CD4-positive, alpha-beta T cell treated with Interleukin-1 beta for 1 hour (primary cell): ENCODE measurements around the gene POTEI.
"Not testable (repeated sequence)": the region's sequence is repeated elsewhere in the genome, so short reads cannot be mapped to it uniquely, and the experiment has no call there.

Experiments
- DNase-seq, 2 donors: peaks; one replicate each; pipeline ENCODE4 v3.0.0-alpha.2; 2020 to 2022

The POTEI gene

GRCh38 chr2:130509228-130509627 is at the start of gene POTEI:
TSS of gene POTEI (minus strand) at chr2:130509328. CDS start at chr2:130509235, 93 bp downstream.
- DNase-seq: not testable (repeated sequence)

DNA sequence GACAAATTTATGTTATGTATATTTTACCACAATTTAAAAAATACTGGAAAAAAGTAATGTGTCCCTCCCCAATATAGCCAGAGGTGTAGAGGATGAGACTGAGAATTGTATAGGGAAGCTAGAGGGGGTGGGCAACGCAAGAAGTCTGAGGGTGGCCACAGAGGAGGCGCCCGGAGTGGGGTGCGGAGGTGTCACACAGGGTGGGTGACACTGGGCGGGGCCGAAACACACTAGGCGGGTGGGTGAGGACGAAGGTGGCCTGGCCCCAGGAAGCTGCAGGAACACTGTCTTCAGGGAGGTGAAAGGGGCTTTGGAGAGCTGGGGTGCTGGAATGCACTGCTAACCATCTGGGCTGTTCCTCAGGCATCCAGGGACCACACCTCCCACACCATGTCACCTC is 47.3 kb upstream of the POTEI start:
- not testable (repeated sequence) for DNase-seq

- DNase-seq: not testable (repeated sequence)
Observed at GRCh38 chr2:130554178-130554577, 45.0 kb upstream of the POTEI start.

DNA sequence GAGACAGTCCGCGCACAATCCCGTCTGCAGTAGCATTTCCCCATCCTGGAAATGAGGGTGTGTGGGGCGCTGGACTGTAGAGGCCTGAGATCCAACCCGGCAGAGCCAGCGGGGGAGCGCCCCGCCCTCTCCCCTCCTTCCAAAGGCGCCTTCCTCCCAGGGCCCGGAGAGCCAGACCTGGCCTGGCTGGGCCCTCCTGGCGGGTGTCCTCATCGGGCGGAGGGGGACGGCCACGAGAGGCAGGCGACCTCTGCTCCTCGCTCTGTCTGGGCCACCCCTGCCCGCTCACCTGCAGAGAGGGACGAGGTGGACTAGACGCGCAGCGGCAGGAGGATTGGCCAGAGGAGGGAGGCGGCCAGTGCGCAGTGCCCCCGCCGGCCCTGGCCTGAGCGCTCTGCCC is 40.3 kb upstream of the POTEI start:
- not testable (repeated sequence) for DNase-seq

GRCh38 chr2:130548418-130548817 is 39.3 kb upstream of the POTEI start:
- DNase-seq: not testable (repeated sequence)

GRCh38 chr2:130544978-130545377 is 35.9 kb upstream of the POTEI start:
- not testable (repeated sequence) for DNase-seq

DNA sequence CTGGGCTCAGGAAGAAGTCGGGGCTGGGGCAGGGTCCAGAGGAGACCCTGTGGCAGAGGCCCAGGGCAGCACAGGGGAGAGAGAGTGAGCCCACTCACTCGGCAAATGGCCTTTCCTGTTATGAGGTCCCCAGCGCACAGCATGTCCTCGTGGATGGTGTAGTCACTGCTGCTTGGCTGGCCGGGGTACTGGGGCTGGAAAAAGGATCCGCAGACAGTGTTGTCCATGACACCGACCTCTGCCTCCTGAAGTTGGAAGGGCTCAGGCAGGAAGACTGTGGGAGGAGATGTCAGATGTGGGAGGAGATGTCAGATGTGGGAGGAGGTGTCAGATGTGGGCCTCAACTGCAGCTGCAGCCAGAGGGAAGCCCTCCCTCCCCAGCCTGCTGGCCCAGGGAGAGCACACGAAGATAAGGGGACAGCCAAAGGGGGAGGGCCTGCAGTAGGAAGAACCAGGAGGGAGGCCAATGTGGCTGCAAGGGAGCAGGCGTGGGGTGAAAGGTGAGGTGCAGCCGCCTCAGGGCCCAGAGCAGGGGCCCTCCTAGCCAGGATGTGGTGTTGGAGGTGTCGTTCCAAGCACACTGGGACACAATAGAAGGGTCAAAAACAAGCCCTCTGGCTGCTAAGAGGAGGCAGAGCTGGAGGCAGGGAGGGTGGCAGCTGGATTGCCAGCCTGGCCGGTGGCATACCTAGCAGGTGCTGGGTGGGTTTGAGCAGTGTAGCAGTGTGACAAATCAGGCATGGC is 34.8 kb upstream of the POTEI start:
- DNase-seq: not testable (repeated sequence)

DNA sequence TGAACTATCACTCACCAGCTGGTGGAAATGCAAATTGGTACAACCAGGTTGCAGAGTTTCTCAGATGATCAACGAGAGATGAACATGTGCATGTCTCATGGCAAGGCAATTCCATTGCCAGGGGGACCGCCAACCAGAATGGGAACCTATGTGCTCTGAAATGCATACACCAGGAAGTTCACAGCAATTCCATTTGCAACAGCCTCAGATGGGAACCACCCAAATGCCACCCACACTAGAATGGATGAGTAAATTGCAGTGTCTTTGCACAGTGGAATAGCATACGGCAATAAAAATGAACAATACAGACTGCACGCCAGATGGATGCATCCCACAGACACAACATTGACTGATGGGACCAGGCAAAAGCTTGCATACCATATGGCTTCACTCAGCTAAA is 33.7 kb upstream of the POTEI start:
- not testable (repeated sequence) for DNase-seq

DNA sequence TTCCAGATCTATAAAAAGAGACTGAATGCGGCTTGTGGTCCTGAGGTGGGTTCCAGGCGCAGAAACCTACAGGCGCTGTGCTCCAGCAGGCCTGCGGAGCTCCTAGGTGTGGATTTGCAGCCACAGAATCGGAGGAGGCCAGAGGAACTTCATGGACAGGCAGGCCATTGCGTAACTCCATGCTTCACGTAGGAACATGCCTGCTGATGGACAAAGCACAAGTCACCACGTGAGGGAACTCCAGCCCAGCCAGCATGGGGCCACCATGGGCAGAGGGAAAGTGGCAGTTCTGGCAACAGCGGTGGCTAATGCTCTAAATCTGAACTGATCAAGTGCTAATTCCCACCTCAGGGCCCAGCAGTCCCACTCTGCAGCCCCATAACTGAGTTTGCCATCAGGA is 29.1 kb upstream of the POTEI start:
- DNase-seq: not testable (repeated sequence)

DNA sequence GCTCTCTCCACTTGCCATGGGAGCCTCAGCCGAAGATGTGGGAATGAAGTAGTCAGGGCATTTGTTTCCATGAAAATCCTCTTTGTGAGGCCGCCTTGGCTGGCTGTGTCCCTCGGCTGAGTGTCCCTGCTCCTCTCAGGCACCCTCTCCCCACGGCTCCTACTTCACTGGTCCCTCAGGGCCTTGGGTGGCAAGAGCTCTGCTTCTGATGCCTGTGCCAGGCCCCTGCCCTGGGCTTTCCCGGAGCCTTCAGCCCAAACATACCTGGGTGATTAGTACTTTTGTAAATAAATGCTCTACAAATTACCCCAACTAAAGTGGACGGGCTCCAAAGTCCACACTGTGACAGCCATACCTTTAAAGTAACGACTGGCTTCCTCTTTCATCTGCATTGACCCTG is 27.5 kb upstream of the POTEI start:
- not testable (repeated sequence) for DNase-seq

- DNase-seq: not testable (repeated sequence)
Observed at GRCh38 chr2:130531672-130532071, 22.5 kb upstream of the POTEI start.

GRCh38 chr2:130531225-130531624 is 22.1 kb upstream of the POTEI start:
- not testable (repeated sequence) for DNase-seq

DNA sequence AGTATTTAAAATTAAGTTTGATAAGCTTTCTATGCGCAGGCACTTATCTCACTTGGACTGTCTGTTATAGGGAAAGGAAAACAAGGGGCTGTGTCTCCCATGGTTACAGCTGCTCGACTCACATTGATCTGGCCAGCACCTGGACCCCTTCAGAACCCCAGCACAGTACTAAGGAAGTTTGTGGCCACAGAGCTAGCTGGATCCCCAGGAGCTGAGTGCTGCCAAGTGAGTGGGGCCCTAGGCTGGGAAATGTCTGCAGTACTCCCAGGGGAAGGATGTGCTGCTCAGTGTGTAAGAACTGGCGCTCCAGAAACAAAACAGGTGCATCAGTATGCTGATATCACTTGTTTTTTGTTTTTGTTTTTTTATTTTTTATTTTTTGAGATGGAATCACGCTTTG is 21.1 kb upstream of the POTEI start:
- DNase-seq: not testable (repeated sequence)

GRCh38 chr2:130529545-130529944 is 20.4 kb upstream of the POTEI start:
- DNase-seq: not testable (repeated sequence)

DNA sequence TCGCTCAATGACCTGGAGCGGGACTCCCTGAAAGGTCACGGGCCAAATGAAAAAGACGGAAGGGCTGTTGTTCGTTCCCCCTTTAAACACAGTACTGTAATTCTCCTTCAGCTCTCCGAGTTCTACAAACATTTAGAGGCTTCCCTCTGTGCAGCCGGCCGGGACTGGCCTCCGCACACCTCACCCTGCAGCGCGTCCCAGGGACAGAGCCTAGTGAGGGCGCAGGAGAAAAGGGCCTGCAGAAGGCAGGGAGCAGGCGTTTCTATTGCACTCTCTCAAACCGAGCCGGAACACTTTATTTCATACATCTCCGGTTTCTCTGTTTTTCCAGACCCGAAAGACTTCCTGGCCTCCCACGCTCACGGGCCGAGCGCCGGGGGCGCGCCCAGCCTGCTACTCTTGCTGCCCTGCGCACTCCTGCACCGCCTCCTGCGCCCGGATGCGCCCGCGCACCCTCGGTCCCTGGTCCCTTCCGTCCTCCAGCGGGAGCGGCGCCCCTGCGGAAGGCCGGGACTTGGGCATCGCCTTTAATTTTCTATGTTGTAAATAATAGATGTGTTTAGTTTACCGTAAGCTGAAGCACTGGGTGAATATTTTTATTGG is 18.3 kb upstream of the POTEI start:
- DNase-seq: not testable (repeated sequence)

DNA sequence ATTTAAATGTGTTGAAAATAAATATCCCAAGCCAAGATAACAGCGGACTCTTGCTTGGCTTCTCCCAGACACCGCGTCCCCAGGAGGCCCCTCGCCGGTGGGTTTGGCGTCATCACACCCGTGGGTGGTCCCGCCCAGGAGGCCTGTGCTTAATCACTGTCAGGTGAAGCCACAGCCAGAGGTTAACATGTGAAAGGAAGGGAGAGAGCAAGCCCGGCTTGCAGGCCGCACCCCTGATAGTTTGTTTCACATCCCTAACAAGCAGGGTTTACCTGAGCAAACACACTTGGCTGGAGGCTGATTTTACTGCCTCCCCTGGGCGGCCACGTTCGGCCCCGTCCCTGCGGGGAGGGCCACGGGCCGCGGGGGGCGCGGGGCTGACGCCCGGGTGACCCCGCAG is 13.3 kb upstream of the POTEI start:
- DNase-seq: not testable (repeated sequence)

GRCh38 chr2:130520992-130521391 is 11.9 kb upstream of the POTEI start, which contains the start of gene CFC1B:
TSS of gene CFC1B (plus strand) at chr2:130521222. CDS start at chr2:130521485, 263 bp downstream.
- DNase-seq: not testable (repeated sequence)

GRCh38 chr2:130518516-130519106 is 9.5 kb upstream of the POTEI start:
- DNase-seq: not testable (repeated sequence)

- DNase-seq: not testable (repeated sequence)
Observed at GRCh38 chr2:130511747-130512451, 2.8 kb upstream of the POTEI start.

GRCh38 chr2:130510807-130511746 is 1.9 kb upstream of the POTEI start:
- not testable (repeated sequence) for DNase-seq

GRCh38 chr2:130491073-130491472 is 18.1 kb downstream of the POTEI start:
- DNase-seq: not testable (repeated sequence)

DNA sequence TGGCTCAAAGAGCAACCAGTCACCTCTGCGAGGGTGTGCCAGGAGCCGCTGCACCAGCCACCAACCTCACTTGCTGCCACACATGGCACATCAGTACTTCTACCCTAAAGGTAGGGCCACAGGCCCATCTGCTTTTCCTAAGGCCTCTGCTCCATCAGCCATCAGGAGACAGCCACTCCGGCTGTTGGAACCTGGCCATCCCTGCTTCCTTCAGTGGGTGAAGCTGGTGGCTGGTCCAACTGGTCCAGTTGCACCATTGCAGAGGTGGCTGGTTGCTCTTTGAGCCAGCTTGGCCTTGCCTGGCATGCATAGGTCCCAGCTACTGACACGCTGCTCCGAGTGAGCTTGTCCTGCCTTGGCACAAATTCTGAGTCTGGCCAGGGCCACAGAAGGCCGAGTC is 53.7 kb downstream of the POTEI start:
- DNase-seq: not testable (repeated sequence)
